HG03520 (cell line): ENCODE results near the gene RABGAP1L.

ENCODE experiments used
- ATAC-seq: cut with Tn5 transposase; IDR thresholded peaks from one replicate; pipeline ENCODE4 v1.9.1; 2021; ENCODE audit warnings: mild to moderate bottlenecking, moderate library complexity; ENCODE audit not compliant: unreplicated experiment

The RABGAP1L gene

GRCh38 chr1:174194461-174194860 lies 35.1 kb downstream of the RABGAP1L start:
- ATAC-seq, result no peak

GRCh38 chr1:174197088-174197487 lies 37.8 kb downstream of the RABGAP1L start:
- no peak for ATAC-seq

GRCh38 chr1:174197547-174197946 lies 38.2 kb downstream of the RABGAP1L start:
- no peak for ATAC-seq

GRCh38 chr1:174198202-174198601 lies 38.9 kb downstream of the RABGAP1L start:
- ATAC-seq, result no peak

GRCh38 chr1:174200746-174201145 lies 41.4 kb downstream of the RABGAP1L start:
- ATAC-seq, result no peak

- no peak for ATAC-seq
These were observed 45.5 kb downstream of the RABGAP1L start for GRCh38 chr1:174204697-174205308.

- ATAC-seq, result no peak
These were observed 47.0 kb downstream of the RABGAP1L start for GRCh38 chr1:174206148-174206836.

GRCh38 chr1:174209347-174210187 lies 50.2 kb downstream of the RABGAP1L start:
- peak; percentile 72 for ATAC-seq

GRCh38 chr1:174211486-174211885 lies 52.2 kb downstream of the RABGAP1L start:
- ATAC-seq, result no peak

GRCh38 chr1:174215766-174216165 lies 56.4 kb downstream of the RABGAP1L start:
- ATAC-seq, result no peak

- no peak for ATAC-seq
These were observed 57.9 kb downstream of the RABGAP1L start for GRCh38 chr1:174217248-174217647.

- ATAC-seq, result no peak
These were observed 58.7 kb downstream of the RABGAP1L start for GRCh38 chr1:174217787-174218574.

- ATAC-seq, result no peak
These were observed 59.7 kb downstream of the RABGAP1L start for GRCh38 chr1:174218983-174219382.

- no peak for ATAC-seq
These were observed 60.5 kb downstream of the RABGAP1L start for GRCh38 chr1:174219606-174220370.

- ATAC-seq, result no peak
These were observed 62.4 kb downstream of the RABGAP1L start for GRCh38 chr1:174221681-174222080.

GRCh38 chr1:174222166-174222949 lies 63.0 kb downstream of the RABGAP1L start:
- no peak for ATAC-seq

GRCh38 chr1:174224641-174225040 lies 65.3 kb downstream of the RABGAP1L start:
- no peak for ATAC-seq

- ATAC-seq, result no peak
These were observed 66.3 kb downstream of the RABGAP1L start for GRCh38 chr1:174225499-174226204.

GRCh38 chr1:174230399-174230798 lies 71.1 kb downstream of the RABGAP1L start:
- no peak for ATAC-seq
